Transverse colon (tissue), 4 donors: ENCODE data around the gene PAX5. TPM values are rescaled to one million over a fixed set of nuclear protein-coding genes. Genes with fewer than 3 reads are reported as not detected.

Experiments used
- DNase-seq: peaks from one replicate; pipeline ENCODE4 v3.0.0-alpha.2; 2019
- H3K27ac ChIP-seq, 4 donors: fragments of 200-600 bp; sonication (generic); 2 replicates each; pipeline ENCODE4 v1.5.1; 2016 to 2018; ENCODE audit warnings: inconsistent platforms in 4 of 4
- H3K27me3 ChIP-seq: fragments of 200-600 bp; sonication (generic); 2 replicates; pipeline ENCODE4 v1.5.1; 2017; ENCODE audit warnings: inconsistent platforms
- H3K36me3 ChIP-seq, 4 donors: fragments of 200-600 bp; sonication (generic); 2 replicates each; pipeline ENCODE4 v1.5.1; 2017 to 2019; ENCODE audit warnings: inconsistent platforms in 4 of 4
- H3K4me1 ChIP-seq, 4 donors: fragments of 200-600 bp; sonication (generic); 2 replicates each; pipeline ENCODE4 v1.5.1; 2017 to 2020; ENCODE audit warnings: inconsistent platforms in 4 of 4
- H3K4me3 ChIP-seq, 4 donors: fragments of 200-600 bp; sonication (generic); 1 replicate in 1 of 4; 2 replicates in 3 of 4; pipeline versions ENCODE4 v1.5.1 to v1.6.1; 2017 to 2019; ENCODE audit warnings: inconsistent platforms in 4 of 4
- H3K9me3 ChIP-seq, 2 donors: fragments of 200-600 bp; sonication (generic); 2 replicates each; pipeline ENCODE4 v1.5.1; 2017 to 2019; ENCODE audit warnings: inconsistent platforms in 2 of 2
- CTCF ChIP-seq, 5 experiments: fragments of 200-600 bp in 3 of 5; fragments of 450-650 bp in 2 of 5; sonication (generic) in 3 of 5; IDR thresholded peaks; 1 replicate in 2 of 5; 2 replicates in 3 of 5; pipeline ENCODE4 v1.5.1; 2016 to 2017; ENCODE audit warnings: antibody characterized with exemption in 5 of 5, inconsistent platforms in 3 of 5, mild to moderate bottlenecking in 2 of 5, moderate library complexity in 1 of 5
- EP300 ChIP-seq: sonication (generic); formaldehyde crosslinking; IDR thresholded peaks from one replicate; pipeline ENCODE4 v1.6.1; 2017; ENCODE audit warnings: antibody characterized with exemption, low read depth
- POLR2A ChIP-seq: fragments of 450-650 bp; IDR thresholded peaks from one replicate; pipeline ENCODE4 v1.6.1; 2016; ENCODE audit warnings: antibody characterized with exemption, mild to moderate bottlenecking, moderate library complexity
- POLR2AphosphoS5 ChIP-seq, 3 donors: sonication (generic); formaldehyde crosslinking; IDR thresholded peaks; one replicate each; pipeline ENCODE4 v1.6.1; 2016; ENCODE audit warnings: antibody characterized with exemption in 3 of 3
- WGBS, 2 donors: methylation state at CpG; one replicate each; pipeline ENCODE4 v1.1.5; 2018; ENCODE audit warnings: low coverage in 1 of 2; 5-methylcytosine and 5-hydroxymethylcytosine counted together
- in situ Hi-C, 4 donors: fragments of 200-750 bp; cut with MboI; loops; one replicate each; pipeline versions ENCODE4 v1.15.0 to v1.15.1; 2017; ENCODE audit warnings: low sequenced_read_pairs in 3 of 4, low pct_ligation_motif_present in 1 of 4, low pct_unique_long_range_greater_than_20kb in 1 of 4
- intact Hi-C: fragments of 100-400 bp; cut with DNase I; formaldehyde crosslinking; loops from one replicate; pipeline ENCODE4 v1.15.1; 2023; ENCODE audit warnings: low total_unique reads
- total RNA-seq, 4 donors: library from RNA; depleted of rRNA; stranded (reverse); fragments of >200 nt; gene quantifications; one replicate each; pipeline ENCODE4 v1.1.0, GENCODE V29; 2016

The PAX5 gene
- total RNA-seq, 4 donors from 2014 or later, result 2.4 to 3.7 TPM; not detected in 2

- H3K9me3 ChIP-seq, result no peaks in the 10 kb centered on the region
- H3K27me3 ChIP-seq, result peaks cover 99% of the 10 kb centered on the region
- 30 to 51% methylated on average over 12 to 14 of the region's 14 CpGs for WGBS, 2 donors
- H3K4me1 ChIP-seq, result peaks cover 16 to 42% (median 36%) of the 10 kb centered on the region in 4 donors
- in situ Hi-C loops, result no loop called here
- no peak for DNase-seq
- no peak overlapping the region for H3K27ac ChIP-seq
- intact Hi-C loops, result no loop called here
- no peak for TF ChIP-seq POLR2AphosphoS5 (IDR thresholded peaks at IDR 0.05)
- no peak for TF ChIP-seq EP300
- TF ChIP-seq CTCF (IDR thresholded peaks at IDR 0.05), result no peak
- TF ChIP-seq POLR2A, result no peak
- no peaks in the 10 kb centered on the region for H3K36me3 ChIP-seq
- H3K4me3 ChIP-seq, result no peak overlapping the region
Measured at GRCh38 chr9:37038943-37039464, 4.9 kb upstream of the PAX5 start.

- TF ChIP-seq EP300 (no peak), POLR2AphosphoS5 (IDR thresholded peaks at IDR 0.05) (no peak), POLR2A (no peak), CTCF (IDR thresholded peaks at IDR 0.05) (no peak)
- 31 to 35% methylated on average over 10 to 14 of the region's 14 CpGs for WGBS, 2 donors
- Histone ChIP-seq H3K9me3 (no peaks in the 10 kb centered on the region), H3K36me3 (no peaks in the 10 kb centered on the region), H3K27ac (no peak overlapping the region), H3K27me3 (peaks cover 100% of the 10 kb centered on the region), H3K4me1 (peaks cover 16 to 42% (median 38%) of the 10 kb centered on the region in 4 donors), H3K4me3 (no peak overlapping the region)
- intact Hi-C loops (no loop called here), in situ Hi-C loops (no loop called here)
- no peak for DNase-seq
Measured at GRCh38 chr9:37038302-37038942, 4.4 kb upstream of the PAX5 start.

- H3K36me3 ChIP-seq, result no peaks in the 10 kb centered on the region
- DNase-seq, result peak; percentile 27
- peaks cover 16 to 42% (median 38%) of the 10 kb centered on the region in 4 donors for H3K4me1 ChIP-seq
- H3K27me3 ChIP-seq, result peaks cover 100% of the 10 kb centered on the region
- H3K9me3 ChIP-seq, result no peaks in the 10 kb centered on the region
- intact Hi-C loops (no loop called here), in situ Hi-C loops (no loop called here)
- 3% methylated on average over 34 of the region's 63 CpGs; no CpG with 5 or more reads in 1 of the 2 donors for WGBS, 2 donors
- TF ChIP-seq POLR2A (no peak), CTCF (IDR thresholded peaks at IDR 0.05) (no peak), POLR2AphosphoS5 (IDR thresholded peaks at IDR 0.05) (no peak), EP300 (no peak)
- peak overlapping the region; percentile 18 to 52 (median 32) for H3K4me3 ChIP-seq
- H3K27ac ChIP-seq, result peak overlapping the region in 2 of 4 donors; percentile 3 to 26
Measured at GRCh38 chr9:37037503-37038301, 3.6 kb upstream of the PAX5 start.
